HG02885 (cell line): Measurements from ENCODE around the gene INO80B.
A peak's percentile ranks its signal among the peaks of the same experiment; 100 is the strongest.
"Not testable (repeated sequence)": the region's sequence is repeated elsewhere in the genome, so short reads cannot be mapped to it uniquely, and the experiment has no call there.

ENCODE experiments used
- ATAC-seq: cut with Tn5 transposase; IDR thresholded peaks from one replicate; pipeline ENCODE4 v1.9.1; 2021; ENCODE audit warnings: mild to moderate bottlenecking; ENCODE audit not compliant: unreplicated experiment, poor library complexity

INO80B gene

GRCh38 chr2:74424995-74425406, 29.9 kb upstream of the INO80B start:
- no peak for ATAC-seq

GRCh38 chr2:74425523-74425922, 29.4 kb upstream of the INO80B start:
- ATAC-seq: no peak

GRCh38 chr2:74426181-74426758, 28.6 kb upstream of the INO80B start:
- no peak for ATAC-seq

- ATAC-seq: no peak
Measured at GRCh38 chr2:74427551-74427950, 27.3 kb upstream of the INO80B start.

- no peak for ATAC-seq
Measured at GRCh38 chr2:74428675-74429074, 26.2 kb upstream of the INO80B start.

GRCh38 chr2:74429487-74430451, 25.1 kb upstream of the INO80B start:
- ATAC-seq: no peak

- ATAC-seq: no peak
Measured at GRCh38 chr2:74430502-74430901, 24.4 kb upstream of the INO80B start.

- no peak for ATAC-seq
Measured at GRCh38 chr2:74436111-74436805, 18.6 kb upstream of the INO80B start.

GRCh38 chr2:74436848-74437695, 17.8 kb upstream of the INO80B start:
- ATAC-seq: no peak

- no peak for ATAC-seq
Measured at GRCh38 chr2:74438248-74438647, 16.6 kb upstream of the INO80B start.

- ATAC-seq: no peak
Measured at GRCh38 chr2:74439373-74439772, 15.5 kb upstream of the INO80B start.

- no peak for ATAC-seq
Measured at GRCh38 chr2:74439803-74440377, 15.0 kb upstream of the INO80B start.

- peak; percentile 92 for ATAC-seq
Measured at GRCh38 chr2:74440378-74441169, 14.3 kb upstream of the INO80B start.

GRCh38 chr2:74441170-74441689, 13.7 kb upstream of the INO80B start:
- ATAC-seq: no peak

GRCh38 chr2:74441690-74442482, 13.0 kb upstream of the INO80B start, which contains the start of gene RTKN:
RTKN (minus strand) TSS chr2:74441937; CDS start chr2:74441816, 121 bp downstream.
- ATAC-seq: no peak

- ATAC-seq: not testable (repeated sequence)
Measured at GRCh38 chr2:74442483-74443297, 12.2 kb upstream of the INO80B start.
